GM18519 (cell line): Measurements from ENCODE around the gene STMN3.
"Not testable (repeated sequence)": the region's sequence is repeated elsewhere in the genome, so short reads cannot be mapped to it uniquely, and the experiment has no call there.

Experiments used
- ATAC-seq: cut with Tn5 transposase; IDR thresholded peaks from one replicate; pipeline ENCODE4 v1.9.1; 2021; ENCODE audit warnings: mild to moderate bottlenecking, moderate library complexity; ENCODE audit not compliant: unreplicated experiment, low FRiP score

The STMN3 gene

DNA sequence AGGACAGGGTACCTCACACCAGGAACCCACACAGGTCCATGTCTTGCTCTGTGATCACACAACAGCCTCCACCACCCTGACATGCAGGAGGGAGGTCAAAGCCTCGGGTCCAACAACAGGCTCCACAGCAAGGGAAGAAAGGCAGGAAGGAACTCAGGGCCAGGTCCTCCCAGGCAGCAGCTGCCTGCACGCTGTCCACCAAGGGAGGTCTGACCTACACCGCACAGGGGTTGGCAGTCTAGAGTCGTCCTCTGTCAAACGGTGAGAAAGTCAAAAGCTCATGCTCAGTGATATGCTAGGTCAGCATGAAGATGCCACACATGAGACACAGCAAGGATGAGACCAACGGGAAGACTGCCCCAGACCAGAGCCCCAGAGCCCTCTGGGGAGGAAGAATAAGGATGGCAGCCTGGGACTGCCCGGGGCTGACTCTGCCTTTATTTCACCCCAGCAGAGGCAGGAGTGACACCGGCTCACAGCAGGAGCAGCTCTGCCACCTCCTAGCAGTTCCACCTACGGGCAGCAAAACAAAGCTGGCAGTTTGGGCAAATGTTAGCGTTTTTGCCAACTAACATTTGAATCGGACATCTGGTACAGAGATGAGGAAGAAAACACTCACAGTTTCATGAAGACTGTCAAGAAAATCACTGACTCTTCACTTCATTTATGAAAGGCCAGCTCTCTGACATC, 34.8 kb downstream of the STMN3 start:
- ATAC-seq = no peak

DNA sequence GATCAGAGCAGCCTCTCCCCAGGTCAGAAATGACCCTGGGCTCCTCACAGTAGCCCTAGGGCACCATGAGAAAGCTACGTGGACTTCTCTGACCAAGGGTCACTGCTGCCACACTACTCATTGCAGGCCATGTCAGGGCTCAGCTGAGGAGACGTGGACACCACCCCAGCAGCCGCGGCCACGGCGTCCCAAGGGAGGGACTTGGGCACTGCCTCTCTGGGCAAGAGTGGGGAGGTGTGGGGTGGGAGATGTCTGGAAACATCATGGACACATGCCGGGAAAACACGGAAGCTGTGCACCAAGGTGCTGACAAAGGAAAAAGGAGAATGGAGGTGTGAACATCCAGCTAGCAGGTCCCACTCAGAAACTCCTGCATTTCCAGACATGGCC, 35.4 kb downstream of the STMN3 start:
- ATAC-seq = no peak

DNA sequence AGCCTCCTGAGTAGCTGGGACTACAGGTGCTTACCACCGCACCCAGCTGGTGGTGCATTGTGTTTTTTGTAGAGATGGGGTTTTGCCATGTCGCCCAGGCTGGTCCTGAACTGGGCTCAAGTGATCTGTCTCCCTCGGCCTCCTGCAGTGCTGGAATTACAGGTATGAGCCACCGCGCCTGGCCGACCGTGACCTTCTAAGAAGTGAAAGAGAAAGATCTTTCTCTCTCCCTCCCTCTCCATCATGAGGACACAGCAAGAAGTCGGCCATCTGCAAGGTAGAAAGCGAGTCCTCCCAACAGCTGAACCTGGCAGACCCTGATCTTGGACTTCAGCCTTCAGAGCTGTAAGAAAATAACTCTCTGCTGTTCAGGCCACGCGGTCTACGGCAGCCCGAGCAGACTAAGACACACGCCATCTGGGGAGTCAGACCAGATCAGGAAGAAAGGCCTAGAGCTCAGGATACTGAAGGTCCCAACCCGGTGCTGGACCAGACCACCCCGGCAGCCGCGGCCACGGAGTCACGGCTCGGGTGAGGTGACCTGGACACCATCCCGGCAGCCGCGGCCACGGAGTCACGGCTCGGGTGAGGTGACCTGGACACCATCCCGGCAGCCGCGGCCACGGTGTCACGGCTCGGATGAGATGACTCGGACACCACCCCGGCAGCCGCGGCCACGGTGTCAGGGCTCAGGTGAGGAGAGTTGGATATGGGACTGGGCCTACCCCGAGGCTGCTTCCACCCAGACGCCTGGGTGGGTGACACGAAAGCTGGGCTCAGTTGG, 35.9 kb downstream of the STMN3 start:
- ATAC-seq = no peak

GRCh38 chr20:63613863-63614594, 39.2 kb downstream of the STMN3 start:
- not testable (repeated sequence) for ATAC-seq

GRCh38 chr20:63612276-63612931, 40.8 kb downstream of the STMN3 start:
- ATAC-seq = no peak

DNA sequence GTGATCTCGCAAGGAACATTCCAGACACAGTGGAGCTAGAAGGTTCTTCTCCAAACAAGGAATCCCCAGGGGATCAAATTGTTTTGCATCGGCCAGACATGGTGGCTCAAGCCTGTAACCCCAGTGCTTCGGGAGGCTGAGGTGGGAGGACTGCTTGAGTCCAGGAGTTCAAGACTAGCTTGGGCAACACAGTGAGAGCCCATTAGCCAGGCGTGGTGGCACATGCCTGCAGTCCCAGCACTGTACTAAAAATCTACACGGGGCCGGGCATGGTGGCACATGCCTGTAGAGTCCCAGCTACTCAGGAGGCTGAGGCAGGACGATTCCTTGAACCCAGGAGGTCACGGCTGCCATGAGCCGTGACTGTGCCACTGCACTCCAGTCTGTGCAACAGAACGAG, 41.6 kb downstream of the STMN3 start:
- no peak for ATAC-seq

DNA sequence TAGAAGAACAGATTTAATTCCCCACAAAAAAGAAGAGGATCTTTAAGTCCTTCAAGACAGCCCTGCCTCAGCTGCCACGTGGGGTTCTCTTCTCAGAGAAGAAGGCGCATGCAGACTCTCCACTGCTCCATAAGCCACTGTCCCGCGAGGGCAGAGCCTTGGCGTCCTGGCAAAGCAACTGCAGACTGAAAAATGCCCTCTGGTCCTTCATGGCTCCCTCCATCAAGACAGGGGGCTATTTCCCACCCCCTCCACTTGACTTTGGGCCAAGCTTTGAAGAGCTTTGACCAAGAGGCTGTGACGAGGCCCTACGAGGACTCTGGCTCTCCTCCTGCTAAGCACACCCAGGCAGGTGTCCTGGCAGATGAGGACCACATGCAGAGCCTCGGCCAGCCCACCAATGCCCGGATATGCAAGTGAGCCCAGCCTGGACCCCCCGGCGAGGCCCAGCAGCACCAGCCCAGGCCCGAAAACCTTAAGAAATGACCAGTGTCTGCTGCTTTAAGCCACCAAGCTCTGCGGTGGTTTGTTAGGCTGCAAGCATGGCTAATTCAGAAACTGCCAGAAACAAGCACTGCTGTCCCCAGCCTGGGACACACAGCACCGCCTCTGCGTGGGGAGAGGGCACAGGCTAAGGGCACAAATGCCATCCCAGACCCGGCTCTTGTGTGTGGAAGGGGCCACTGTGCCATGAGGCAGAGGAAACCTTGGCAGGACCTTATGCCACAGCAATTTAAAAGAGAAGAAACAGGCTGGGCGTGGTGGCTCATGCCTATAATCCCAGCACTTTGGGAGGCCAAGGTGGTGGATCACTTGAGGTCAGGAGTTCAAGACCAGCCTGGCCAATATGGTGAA, 42.4 kb downstream of the STMN3 start:
- no peak for ATAC-seq

DNA sequence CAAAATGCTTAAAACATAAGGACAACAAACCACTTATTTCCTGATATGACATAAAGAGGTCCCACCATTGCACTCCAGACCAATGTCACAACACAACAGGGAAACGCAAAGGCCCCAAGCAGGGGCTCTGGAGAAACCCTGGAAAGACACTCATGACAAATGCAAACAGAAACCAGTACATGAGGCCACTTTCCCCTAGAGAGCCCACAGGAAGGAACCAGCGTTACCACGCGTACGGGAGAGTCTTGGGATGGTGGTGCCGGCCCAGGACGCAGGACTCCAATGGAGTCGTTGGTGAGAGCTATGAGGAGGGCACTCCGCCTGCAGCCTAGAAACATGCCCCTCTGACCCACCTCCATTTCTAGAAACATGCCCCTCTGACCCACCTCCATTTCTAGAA, 46.5 kb downstream of the STMN3 start:
- ATAC-seq = no peak

DNA sequence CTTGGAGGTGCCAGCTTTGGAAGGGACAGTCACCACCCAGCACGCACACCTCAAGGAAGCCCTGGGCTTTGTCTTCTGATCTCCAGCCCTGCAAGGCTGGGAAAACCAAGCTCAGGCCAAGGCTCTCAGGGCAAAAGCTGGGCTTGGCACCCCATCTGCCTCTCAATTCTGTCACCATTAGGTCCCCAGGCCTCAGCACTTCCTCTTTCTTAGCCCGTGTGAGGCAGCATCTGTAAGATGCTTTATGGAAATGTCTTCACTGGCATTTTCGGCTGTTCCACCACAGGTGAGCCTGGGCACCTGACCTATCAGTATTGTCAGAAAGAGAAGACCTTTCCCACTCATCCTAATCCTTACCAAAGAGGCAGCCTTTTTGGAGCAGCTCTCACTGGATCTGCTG, 50.9 kb downstream of the STMN3 start:
- ATAC-seq = no peak

- not testable (repeated sequence) for ATAC-seq
Observed at GRCh38 chr20:63601679-63602078, 51.5 kb downstream of the STMN3 start.

DNA sequence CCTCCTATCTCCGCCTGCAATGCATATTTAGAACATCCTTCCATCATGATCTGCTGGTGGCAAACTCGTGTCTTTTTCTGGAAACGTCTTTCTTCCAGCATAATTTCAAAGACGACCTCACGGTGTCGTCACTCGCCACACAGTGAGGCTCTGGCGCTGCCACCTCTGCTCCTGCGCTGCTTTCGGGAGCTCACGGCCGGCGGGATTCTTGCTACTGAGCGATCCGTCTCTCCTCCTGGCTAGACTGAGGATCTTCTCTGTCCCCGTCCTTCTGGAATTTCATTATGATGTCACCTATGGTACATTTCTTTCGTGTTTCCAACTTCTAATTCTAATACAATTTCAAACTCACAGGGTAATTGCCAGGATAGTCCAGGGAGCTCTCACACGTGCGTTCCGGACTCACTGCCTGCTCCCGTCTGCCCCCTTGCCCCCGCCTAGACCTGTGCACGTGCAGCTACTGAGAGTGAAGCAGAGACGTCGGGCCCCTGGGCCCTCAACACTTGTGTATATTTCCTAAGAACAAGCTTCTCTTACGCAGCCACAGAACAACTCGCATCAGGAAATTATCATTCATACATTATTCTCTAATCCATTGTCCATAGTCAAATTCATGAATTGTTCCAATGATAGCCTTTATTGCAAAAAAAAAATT, 53.7 kb downstream of the STMN3 start:
- no peak for ATAC-seq

DNA sequence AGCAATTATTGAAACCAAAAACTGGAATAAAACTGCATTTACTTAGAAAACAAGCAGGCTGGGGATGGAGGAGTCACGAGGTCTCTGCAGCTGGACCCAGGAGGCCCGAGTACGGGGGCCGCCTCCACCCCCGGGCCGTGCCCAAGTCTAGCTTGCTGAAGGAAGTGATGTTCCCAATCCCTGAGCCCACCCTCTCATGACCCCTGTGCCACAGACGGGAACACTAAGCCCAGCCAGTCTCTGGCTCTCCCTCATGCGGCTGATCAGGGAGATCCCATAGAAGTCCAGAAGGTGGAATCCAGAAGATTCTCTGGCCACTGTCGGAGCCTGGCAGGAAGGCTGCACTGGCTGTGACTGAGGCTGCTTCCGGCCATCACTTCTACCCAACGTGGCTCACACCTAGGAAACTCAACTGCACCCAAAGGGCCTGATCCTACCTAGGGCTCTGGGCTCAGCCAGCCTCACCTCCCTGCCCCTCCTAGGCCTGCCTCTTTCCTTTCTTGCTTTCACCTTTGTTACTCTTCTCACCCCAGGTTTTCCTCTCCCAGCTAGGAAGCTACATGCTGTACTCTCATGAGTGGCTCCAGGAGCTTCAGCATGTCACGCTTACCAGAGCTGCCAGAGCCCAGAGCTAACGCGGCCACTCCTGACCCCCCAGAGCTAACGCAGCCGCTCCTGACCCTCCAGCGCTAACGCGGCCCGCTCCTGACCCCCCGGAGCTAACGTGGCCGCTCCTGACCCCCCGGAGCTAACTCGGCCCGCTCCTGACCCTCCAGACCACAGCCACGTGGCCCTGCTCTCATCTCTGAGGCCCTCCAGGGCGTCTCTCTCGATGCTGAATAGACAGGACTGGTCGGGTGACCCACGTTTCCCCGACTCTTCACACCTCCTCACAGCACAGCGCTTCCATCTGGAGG, 54.5 kb downstream of the STMN3 start:
- ATAC-seq = no peak

DNA sequence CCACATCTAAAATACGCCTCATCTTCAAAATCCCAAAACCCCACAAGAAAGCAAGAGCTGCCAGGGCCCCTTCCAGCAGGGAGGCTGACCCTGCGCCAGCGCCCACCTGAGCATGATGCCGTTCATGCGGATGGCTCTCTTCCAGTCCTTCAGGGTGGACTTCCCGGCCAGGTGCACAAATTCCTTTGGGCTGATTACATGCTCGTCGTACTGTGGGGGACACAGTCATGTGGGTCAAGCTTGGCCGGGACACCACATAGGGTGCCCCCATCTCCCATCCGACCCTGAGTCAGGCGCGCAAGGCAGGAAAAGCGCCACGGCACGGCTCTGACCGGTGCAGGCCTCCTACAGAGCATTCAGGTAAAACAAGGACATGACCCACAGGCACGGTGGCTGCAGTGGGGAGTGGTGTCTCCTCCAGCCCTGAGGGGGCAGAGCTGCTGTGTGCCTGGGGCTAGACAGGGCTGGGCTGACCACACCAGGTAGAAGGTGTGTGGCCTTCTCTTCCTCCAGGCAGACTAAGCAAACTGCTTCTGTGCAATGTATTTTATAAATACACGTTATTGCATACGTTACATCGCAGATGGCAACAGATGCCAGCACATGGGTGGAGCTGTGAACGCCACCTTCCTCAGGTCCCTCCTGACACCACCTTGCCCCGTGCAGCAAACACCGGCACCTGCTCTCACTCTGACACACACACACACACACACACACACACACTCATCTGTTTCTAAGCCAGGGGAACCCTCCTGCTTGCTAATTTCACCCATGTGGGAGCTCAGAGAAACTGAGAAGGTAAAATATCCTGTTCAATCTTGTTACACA, 55.4 kb downstream of the STMN3 start:
- ATAC-seq = no peak

GRCh38 chr20:63596423-63596822, 56.8 kb downstream of the STMN3 start:
- ATAC-seq = no peak

- ATAC-seq = no peak
Observed at GRCh38 chr20:63595416-63596127, 57.7 kb downstream of the STMN3 start.

DNA sequence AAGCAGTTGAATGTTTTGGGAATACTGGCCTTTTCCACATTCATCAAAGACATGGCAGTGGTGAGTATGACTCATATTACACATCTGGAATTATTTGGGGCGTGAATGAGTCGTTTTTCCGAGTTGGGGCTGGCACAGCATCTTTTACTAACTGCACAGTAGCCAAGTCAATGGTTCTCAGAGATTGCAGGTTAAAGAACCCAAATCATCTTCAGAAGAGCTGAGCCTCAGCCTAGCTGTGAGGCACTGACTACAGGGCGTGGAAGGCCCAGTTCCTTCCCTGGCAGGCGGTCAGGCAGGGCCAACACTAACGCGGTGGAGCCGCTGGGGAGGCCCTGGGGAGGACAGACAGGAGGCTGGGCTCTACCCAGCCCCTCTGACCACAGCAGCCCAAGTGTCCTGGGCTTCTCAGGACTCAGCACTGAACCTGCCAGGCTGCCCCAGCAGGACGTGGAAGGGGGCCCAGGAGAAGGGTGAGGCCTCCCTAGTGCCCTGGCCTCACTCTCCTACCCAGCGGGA, 59.1 kb downstream of the STMN3 start:
- no peak for ATAC-seq

GRCh38 chr20:63592661-63593060, 60.6 kb downstream of the STMN3 start:
- ATAC-seq = no peak
